PC-3 (cell line): ENCODE data around the gene MYO16.

Experiments used
- EZH2 ChIP-seq: fragments of 300-600 bp; sonication (generic); IDR thresholded peaks from one replicate; pipeline ENCODE4 v1.6.1; 2017; ENCODE audit warnings: antibody characterized with exemption, mild to moderate bottlenecking, low read length; ENCODE audit not compliant: unreplicated experiment
- EZH2phosphoT487 ChIP-seq: fragments of 300-600 bp; sonication (generic); IDR thresholded peaks from 2 replicates; pipeline ENCODE4 v1.6.1; 2018; ENCODE audit warnings: mild to moderate bottlenecking, antibody characterized with exemption, low read length, borderline replicate concordance
- TF ChIP-seq, protein P1 (sequence below): fragments of 300-600 bp; sonication (generic); conservative IDR thresholded peaks from 2 replicates; pipeline ENCODE4 v1.5.1; 2017; ENCODE audit warnings: antibody characterized with exemption, low read depth, mild to moderate bottlenecking, low read length

DNA sequence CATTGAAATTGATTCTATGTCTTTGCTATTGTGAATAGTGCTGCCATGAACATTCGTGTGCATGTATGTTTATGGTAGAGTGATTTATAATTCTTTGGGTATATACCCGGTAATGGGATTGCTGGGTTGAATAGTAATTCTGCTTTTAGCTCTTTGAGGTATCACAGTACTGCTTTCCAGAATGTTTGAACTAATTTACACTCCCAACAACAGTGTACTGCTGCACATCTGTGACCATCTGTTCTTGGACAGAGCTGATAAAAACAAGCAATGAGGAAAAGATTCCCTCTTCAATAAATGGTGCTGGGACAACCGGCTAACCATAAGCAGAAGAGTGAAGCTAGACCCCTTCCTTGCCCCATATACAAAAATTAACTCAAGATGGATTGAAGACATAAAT lies 231.0 kb downstream of the MYO16 start:
- TF ChIP-seq EZH2 (no peak), EZH2phosphoT487 (no peak)
- TF ChIP-seq, protein P1, sequence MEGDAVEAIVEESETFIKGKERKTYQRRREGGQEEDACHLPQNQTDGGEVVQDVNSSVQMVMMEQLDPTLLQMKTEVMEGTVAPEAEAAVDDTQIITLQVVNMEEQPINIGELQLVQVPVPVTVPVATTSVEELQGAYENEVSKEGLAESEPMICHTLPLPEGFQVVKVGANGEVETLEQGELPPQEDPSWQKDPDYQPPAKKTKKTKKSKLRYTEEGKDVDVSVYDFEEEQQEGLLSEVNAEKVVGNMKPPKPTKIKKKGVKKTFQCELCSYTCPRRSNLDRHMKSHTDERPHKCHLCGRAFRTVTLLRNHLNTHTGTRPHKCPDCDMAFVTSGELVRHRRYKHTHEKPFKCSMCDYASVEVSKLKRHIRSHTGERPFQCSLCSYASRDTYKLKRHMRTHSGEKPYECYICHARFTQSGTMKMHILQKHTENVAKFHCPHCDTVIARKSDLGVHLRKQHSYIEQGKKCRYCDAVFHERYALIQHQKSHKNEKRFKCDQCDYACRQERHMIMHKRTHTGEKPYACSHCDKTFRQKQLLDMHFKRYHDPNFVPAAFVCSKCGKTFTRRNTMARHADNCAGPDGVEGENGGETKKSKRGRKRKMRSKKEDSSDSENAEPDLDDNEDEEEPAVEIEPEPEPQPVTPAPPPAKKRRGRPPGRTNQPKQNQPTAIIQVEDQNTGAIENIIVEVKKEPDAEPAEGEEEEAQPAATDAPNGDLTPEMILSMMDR, result no peak
